Mesenchymal stem cell (in vitro differentiated cells and primary cell): ENCODE measurements around the gene GNRH2.

Experiments
- DNase-seq: peaks from one replicate; pipeline ENCODE4 v3.0.0-alpha.2; 2013
- H2AFZ ChIP-seq: one replicate; pipeline ENCODE4 v1.6.1; 2013; ENCODE audit warnings: low read depth, mild to moderate bottlenecking, control low read depth, inconsistent platforms, low read length, moderate library complexity
- H2AK5ac ChIP-seq: 2 replicates; pipeline ENCODE4 v1.6.1; 2013; ENCODE audit warnings: low read length, moderate library complexity, mild to moderate bottlenecking, inconsistent platforms; ENCODE audit not compliant: severe bottlenecking
- H2BK120ac ChIP-seq: one replicate; pipeline ENCODE4 v1.6.1; 2013; ENCODE audit warnings: low read depth, mild to moderate bottlenecking, inconsistent platforms, low read length, moderate library complexity
- H2BK12ac ChIP-seq, 2 experiments: one replicate each; pipeline ENCODE4 v1.6.1; 2013; ENCODE audit warnings: inconsistent platforms in 2 of 2, low read length in 2 of 2, mild to moderate bottlenecking in 2 of 2, moderate library complexity in 2 of 2, control low read depth in 1 of 2
- H2BK15ac ChIP-seq: one replicate; pipeline ENCODE4 v1.6.1; 2013; ENCODE audit warnings: mild to moderate bottlenecking, low read depth, inconsistent platforms; ENCODE audit not compliant: poor library complexity, severe bottlenecking
- H2BK5ac ChIP-seq: 2 replicates; pipeline ENCODE4 v1.6.1; 2013; ENCODE audit warnings: low read depth, mild to moderate bottlenecking, low read length, control low read depth, inconsistent platforms; ENCODE audit not compliant: poor library complexity, severe bottlenecking
- H3K14ac ChIP-seq, 2 experiments: one replicate each; pipeline ENCODE4 v1.6.1; 2013; ENCODE audit warnings: inconsistent platforms in 2 of 2, low read length in 2 of 2, control low read depth in 1 of 2, mild to moderate bottlenecking in 1 of 2, moderate library complexity in 1 of 2
- H3K18ac ChIP-seq, 2 experiments: one replicate each; pipeline ENCODE4 v1.6.1; 2013; ENCODE audit warnings: inconsistent platforms in 2 of 2, low read length in 2 of 2, control low read depth in 1 of 2, low read depth in 1 of 2, mild to moderate bottlenecking in 1 of 2
- H3K23ac ChIP-seq, 2 experiments: one replicate each; pipeline ENCODE4 v1.6.1; 2013; ENCODE audit warnings: inconsistent platforms in 2 of 2, low read length in 2 of 2, mild to moderate bottlenecking in 2 of 2, moderate library complexity in 2 of 2, control low read depth in 1 of 2
- H3K27ac ChIP-seq: 2 replicates; pipeline ENCODE4 v1.5.1; 2013; ENCODE audit warnings: mild to moderate bottlenecking, moderate library complexity, low read length, control low read depth, inconsistent platforms; ENCODE audit not compliant: poor library complexity, severe bottlenecking
- H3K27me3 ChIP-seq, 2 experiments: 2 replicates each; pipeline versions ENCODE4 v1.6.1 to v1.7.0; 2013; ENCODE audit warnings: low read length in 2 of 2, mild to moderate bottlenecking in 2 of 2, moderate library complexity in 2 of 2, control low read depth in 1 of 2, inconsistent platforms in 1 of 2; ENCODE audit not compliant: control insufficient read depth in 1 of 2, insufficient read depth in 1 of 2
- H3K36me3 ChIP-seq, 2 experiments: 2 replicates each; pipeline versions ENCODE4 v1.6.1 to v1.7.0; 2013; ENCODE audit warnings: low read length in 2 of 2, control low read depth in 1 of 2, inconsistent platforms in 1 of 2, low read depth in 1 of 2, mild to moderate bottlenecking in 1 of 2; ENCODE audit not compliant: insufficient read depth in 2 of 2, control insufficient read depth in 1 of 2
- H3K4ac ChIP-seq, 2 experiments: one replicate each; pipeline ENCODE4 v1.6.1; 2013; ENCODE audit warnings: inconsistent platforms in 2 of 2, low read length in 2 of 2, mild to moderate bottlenecking in 2 of 2, moderate library complexity in 2 of 2, control low read depth in 1 of 2, low read depth in 1 of 2
- H3K4me1 ChIP-seq: 2 replicates; pipeline ENCODE4 v1.6.1; 2013; ENCODE audit warnings: low read depth, low read length, control low read depth; ENCODE audit not compliant: control insufficient read depth, insufficient read depth
- H3K4me2 ChIP-seq: 2 replicates; pipeline ENCODE4 v1.6.1; 2013; ENCODE audit warnings: low read length, mild to moderate bottlenecking, inconsistent platforms; ENCODE audit not compliant: poor library complexity, severe bottlenecking
- H3K4me3 ChIP-seq, 2 experiments: 2 replicates each; pipeline versions ENCODE4 v1.5.1 to v1.7.0; 2013; ENCODE audit warnings: low read length in 2 of 2, mild to moderate bottlenecking in 2 of 2, control low read depth in 1 of 2, low read depth in 1 of 2; ENCODE audit not compliant: insufficient read depth in 1 of 2
- H3K79me1 ChIP-seq: replicated peaks from 2 replicates; pipeline ENCODE4 v1.6.1; 2013; ENCODE audit warnings: mild to moderate bottlenecking, control low read depth, low read length, inconsistent platforms; ENCODE audit not compliant: poor library complexity, severe bottlenecking
- H3K9ac ChIP-seq: 2 replicates; pipeline ENCODE4 v1.7.0; 2013; ENCODE audit warnings: mild to moderate bottlenecking, low read length, moderate library complexity
- H3K9me3 ChIP-seq: 2 replicates; pipeline ENCODE4 v1.7.0; 2013; ENCODE audit warnings: mild to moderate bottlenecking, low read length; ENCODE audit not compliant: control insufficient read depth
- H4K8ac ChIP-seq: one replicate; pipeline ENCODE4 v1.6.1; 2013; ENCODE audit warnings: inconsistent platforms, mild to moderate bottlenecking, low read length, moderate library complexity
- H4K91ac ChIP-seq: one replicate; pipeline ENCODE4 v1.6.1; 2013; ENCODE audit warnings: mild to moderate bottlenecking, low read length, inconsistent platforms
- WGBS: methylation state at CpG from one replicate; pipeline ENCODE4 v1.1.7; 2013; ENCODE audit warnings: mixed read lengths; 5-methylcytosine and 5-hydroxymethylcytosine counted together

The GNRH2 gene

DNA sequence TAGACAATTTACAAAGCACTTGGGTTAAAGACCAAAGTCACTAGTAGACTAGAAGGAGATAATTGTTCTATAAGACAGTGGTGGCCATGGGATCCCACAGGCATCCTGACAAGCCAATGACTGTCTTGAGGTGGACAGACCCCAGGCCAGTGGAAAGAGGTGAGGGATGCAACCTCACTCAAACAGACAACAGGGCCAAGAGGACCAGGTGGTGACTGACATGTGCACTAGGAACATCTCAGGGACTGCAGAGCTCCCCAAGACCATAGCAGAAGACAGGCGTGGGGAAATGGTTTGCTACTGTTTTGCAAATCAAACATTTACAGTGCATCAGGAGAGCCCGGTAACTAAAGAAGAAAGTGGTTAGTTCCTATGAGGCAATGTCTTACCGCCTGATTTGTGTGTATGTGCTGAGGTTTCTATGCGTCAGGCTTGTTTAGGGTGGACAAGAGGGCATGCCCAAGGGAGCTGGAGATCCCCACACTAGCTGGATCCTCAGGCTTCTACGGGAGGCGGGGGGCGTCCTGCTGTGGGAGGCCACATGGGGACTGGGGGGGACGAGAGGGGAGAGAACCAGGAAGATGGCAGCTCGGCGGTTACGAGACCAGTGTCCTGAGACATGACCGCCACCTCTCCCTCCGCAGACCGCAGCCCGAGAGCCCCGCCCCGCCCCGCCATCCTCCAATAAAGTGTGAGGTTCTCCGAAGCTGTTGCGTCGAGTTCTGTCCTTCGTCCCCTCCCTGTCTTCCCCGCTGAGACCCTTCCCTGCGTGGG is 1.8 kb downstream of the GNRH2 start:
- Histone ChIP-seq H3K4ac (peak overlapping the region; percentile 31 to 56), H3K4me1 (peaks cover 27% of the 10 kb centered on the region), H2BK120ac (no peak overlapping the region), H2BK5ac (peak overlapping the region; percentile 68), H3K36me3 (peaks cover 40 to 49% of the 10 kb centered on the region in 2 experiments), H3K4me3 (peak overlapping the region; percentile 79 to 95), H3K27me3 (no peaks in the 10 kb centered on the region), H3K14ac (peak overlapping the region in 1 of 2 experiments; percentile 82), H3K9me3 (no peaks in the 10 kb centered on the region), H3K4me2 (peak overlapping the region; percentile 94), H4K8ac (peak overlapping the region; percentile 92), H4K91ac (peak overlapping the region; percentile 88), H3K9ac (peak overlapping the region; percentile 91), H2AK5ac (peak overlapping the region; percentile 69), H2BK12ac (peak overlapping the region in 1 of 2 experiments; percentile 12), H3K79me1 (peaks cover 11% of the 10 kb centered on the region), H2AFZ (peak overlapping the region; percentile 66), H2BK15ac (peak overlapping the region; percentile 98), H3K23ac (no peak overlapping the region), H3K18ac (peak overlapping the region; percentile 84 to 94), H3K27ac (peak overlapping the region; percentile 54)
- WGBS, result 5% methylated on average over 23 of the region's 24 CpGs
- DNase-seq, result peak; percentile 95

- peak within 1 kb of the TSS; percentile 56 to 57 for H3K4ac ChIP-seq
- under 1% methylated on average over 81 of the region's 104 CpGs for WGBS
- peak within 1 kb of the TSS in 1 of 2 experiments; percentile 51 for H3K23ac ChIP-seq
Observed at GRCh38 chr20:3045816-3046676, 2.6 kb downstream of the GNRH2 start, which contains the start of gene MRPS26. TSS of gene MRPS26 (plus strand) at chr20:3046052. CDS start at chr20:3046069, 17 bp downstream.

DNA sequence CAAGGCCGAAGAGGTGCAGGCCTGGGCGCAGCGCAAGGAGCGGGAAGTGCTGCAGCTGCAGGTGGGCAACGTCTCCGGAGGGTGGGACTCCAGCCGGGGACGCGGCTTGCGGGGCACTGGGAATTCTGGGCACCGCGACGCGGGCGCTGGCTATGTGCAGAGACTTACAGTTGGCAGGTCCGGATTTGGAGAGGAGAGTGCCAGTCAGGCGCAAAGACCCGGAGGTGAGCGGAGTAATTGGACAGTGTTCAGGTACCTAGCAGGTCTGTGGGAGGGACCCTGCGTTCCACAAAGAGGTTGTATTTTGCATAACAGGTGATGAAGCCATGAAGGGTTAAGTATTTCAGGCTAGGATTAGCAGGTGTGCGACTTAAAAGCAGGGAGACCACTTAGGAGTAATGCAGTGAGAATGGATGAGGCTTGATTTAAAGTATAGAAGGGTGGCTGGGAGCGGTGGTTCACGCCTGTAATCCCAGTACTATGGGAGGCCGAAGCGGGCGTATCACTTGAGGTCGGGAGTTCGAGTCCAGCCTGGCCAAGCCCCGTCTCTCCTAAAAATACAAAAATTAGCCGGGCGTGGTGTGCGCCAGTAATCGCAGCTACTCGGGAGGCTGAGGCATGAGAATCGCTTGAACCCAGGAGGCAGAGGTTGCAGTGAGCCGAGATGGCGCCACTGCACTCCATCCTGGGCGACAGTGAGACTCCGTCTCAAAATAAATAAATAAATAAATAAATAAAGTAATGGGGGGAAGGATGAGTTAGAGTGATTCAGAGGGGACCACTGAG is 3.4 kb downstream of the GNRH2 start:
- Histone ChIP-seq H3K36me3 (peaks cover 32 to 45% of the 10 kb centered on the region in 2 experiments), H3K27ac (no peak overlapping the region), H2BK120ac (no peak overlapping the region), H3K14ac (peak overlapping the region in 1 of 2 experiments; percentile 22), H4K91ac (no peak overlapping the region), H3K4ac (peak overlapping the region; percentile 0 to 57), H3K23ac (no peak overlapping the region), H2BK12ac (no peak overlapping the region), H2AFZ (peak overlapping the region; percentile 83), H3K4me3 (peak overlapping the region; percentile 79 to 95), H3K4me2 (peak overlapping the region; percentile 94), H3K18ac (peak overlapping the region; percentile 28 to 88), H3K9me3 (no peaks in the 10 kb centered on the region), H2BK15ac (no peak overlapping the region), H2BK5ac (no peak overlapping the region), H3K9ac (peak overlapping the region; percentile 91), H2AK5ac (no peak overlapping the region), H3K79me1 (peaks cover 11% of the 10 kb centered on the region), H4K8ac (peak overlapping the region; percentile 78), H3K4me1 (peaks cover 24% of the 10 kb centered on the region), H3K27me3 (no peaks in the 10 kb centered on the region)
- WGBS, result 39% methylated on average over 35 of the region's 39 CpGs
- DNase-seq, result no peak

More at GRCh38 chr20:3045816-3046676, 2.6 kb downstream of the GNRH2 start, which contains the start of gene MRPS26:
- Histone ChIP-seq H3K36me3 (peaks cover 36 to 45% of the 10 kb centered on the region in 2 experiments), H3K4me3 (peak within 1 kb of the TSS; percentile 79 to 95), H2BK15ac (peak within 1 kb of the TSS; percentile 98), H2AK5ac (peak within 1 kb of the TSS; percentile 69), H3K14ac (peak within 1 kb of the TSS in 1 of 2 experiments; percentile 93), H3K4me2 (peak within 1 kb of the TSS; percentile 94), H3K27me3 (no peaks in the 10 kb centered on the region), H4K91ac (peak within 1 kb of the TSS; percentile 88), H3K27ac (peak within 1 kb of the TSS; percentile 54), H2BK120ac (no peak within 1 kb of the TSS), H2AFZ (peak within 1 kb of the TSS; percentile 83), H2BK12ac (peak within 1 kb of the TSS in 1 of 2 experiments; percentile 12), H3K79me1 (peaks cover 11% of the 10 kb centered on the region), H4K8ac (peak within 1 kb of the TSS; percentile 92), H3K18ac (peak within 1 kb of the TSS; percentile 88 to 94), H3K4me1 (peaks cover 27% of the 10 kb centered on the region), H3K9ac (peak within 1 kb of the TSS; percentile 91), H3K9me3 (no peaks in the 10 kb centered on the region), H2BK5ac (peak within 1 kb of the TSS; percentile 68)
- peak; percentile 90 for DNase-seq
